Suprapubic skin (tissue), 4 donors: Measurements from ENCODE around the gene RBP3. TPM values are rescaled to one million over a fixed set of nuclear protein-coding genes. Genes with fewer than 3 reads are reported as not detected.

Experiments used
- DNase-seq, 2 donors: peaks; one replicate each; pipeline ENCODE4 v3.0.0-alpha.2; 2019; ENCODE audit warnings: low spot score in 2 of 2
- H3K27ac ChIP-seq: fragments of 200-600 bp; sonication (generic); one replicate; pipeline ENCODE4 v1.5.1; 2019
- H3K27me3 ChIP-seq: fragments of 200-600 bp; sonication (generic); one replicate; pipeline ENCODE4 v1.5.1; 2019
- H3K36me3 ChIP-seq: fragments of 200-600 bp; sonication (generic); one replicate; pipeline ENCODE4 v1.5.1; 2019
- H3K4me1 ChIP-seq: fragments of 200-600 bp; sonication (generic); one replicate; pipeline ENCODE4 v1.5.1; 2019
- H3K4me3 ChIP-seq: fragments of 200-600 bp; sonication (generic); one replicate; pipeline ENCODE4 v1.5.1; 2019; ENCODE audit warnings: mild to moderate bottlenecking
- H3K9me3 ChIP-seq: fragments of 200-600 bp; sonication (generic); one replicate; pipeline ENCODE4 v1.5.1; 2019
- EP300 ChIP-seq: sonication (generic); formaldehyde crosslinking; IDR thresholded peaks from one replicate; pipeline ENCODE4 v1.6.1; 2017; ENCODE audit warnings: antibody characterized with exemption
- POLR2A ChIP-seq, 2 donors: fragments of 450-650 bp; IDR thresholded peaks; one replicate each; pipeline ENCODE4 v1.6.1; 2017; ENCODE audit warnings: antibody characterized with exemption in 2 of 2, mild to moderate bottlenecking in 2 of 2, moderate library complexity in 2 of 2
- POLR2AphosphoS5 ChIP-seq, 3 donors: sonication (generic); formaldehyde crosslinking; IDR thresholded peaks; one replicate each; pipeline ENCODE4 v1.6.1; 2017; ENCODE audit warnings: antibody characterized with exemption in 3 of 3
- WGBS: methylation state at CpG from one replicate; pipeline ENCODE4 v1.1.5; 2018; 5-methylcytosine and 5-hydroxymethylcytosine counted together
- total RNA-seq, 4 donors: library from RNA; depleted of rRNA; stranded (reverse); fragments of >200 nt; gene quantifications; one replicate each; pipeline ENCODE4 v1.1.0, GENCODE V29; 2016
- TF ChIP-seq, protein P1 (sequence below), 2 donors: fragments of 200-600 bp in 1 of 2; fragments of 450-650 bp in 1 of 2; sonication (generic) in 1 of 2; IDR thresholded peaks; one replicate each; pipeline ENCODE4 v1.5.1; 2016 to 2019; ENCODE audit warnings: antibody characterized with exemption in 2 of 2, mild to moderate bottlenecking in 1 of 2, moderate library complexity in 1 of 2

Gene RBP3
- total RNA-seq, 4 donors from 2014 or later, result not detected

GRCh38 chr10:47307381-47307780 is 40.8 kb upstream of the RBP3 start:
- TF ChIP-seq EP300, result no peak
- Histone ChIP-seq H3K4me1 (peaks cover 9% of the 10 kb centered on the region), H3K9me3 (no peaks in the 10 kb centered on the region), H3K27me3 (peaks cover 12% of the 10 kb centered on the region), H3K27ac (no peak overlapping the region), H3K4me3 (no peak overlapping the region), H3K36me3 (no peaks in the 10 kb centered on the region)
- no peak for DNase-seq
- WGBS, result 96% methylated on average over 3 of the region's 3 CpGs

- Histone ChIP-seq H3K27me3 (peaks cover 8% of the 10 kb centered on the region), H3K36me3 (no peaks in the 10 kb centered on the region), H3K4me1 (peaks cover 10% of the 10 kb centered on the region), H3K27ac (no peak overlapping the region), H3K4me3 (no peak overlapping the region), H3K9me3 (no peaks in the 10 kb centered on the region)
- no peak for DNase-seq
- TF ChIP-seq POLR2A (IDR thresholded peaks at IDR 0.05) (no peak), EP300 (no peak), POLR2AphosphoS5 (IDR thresholded peaks at IDR 0.05) (no peak)
- TF ChIP-seq, protein P1, sequence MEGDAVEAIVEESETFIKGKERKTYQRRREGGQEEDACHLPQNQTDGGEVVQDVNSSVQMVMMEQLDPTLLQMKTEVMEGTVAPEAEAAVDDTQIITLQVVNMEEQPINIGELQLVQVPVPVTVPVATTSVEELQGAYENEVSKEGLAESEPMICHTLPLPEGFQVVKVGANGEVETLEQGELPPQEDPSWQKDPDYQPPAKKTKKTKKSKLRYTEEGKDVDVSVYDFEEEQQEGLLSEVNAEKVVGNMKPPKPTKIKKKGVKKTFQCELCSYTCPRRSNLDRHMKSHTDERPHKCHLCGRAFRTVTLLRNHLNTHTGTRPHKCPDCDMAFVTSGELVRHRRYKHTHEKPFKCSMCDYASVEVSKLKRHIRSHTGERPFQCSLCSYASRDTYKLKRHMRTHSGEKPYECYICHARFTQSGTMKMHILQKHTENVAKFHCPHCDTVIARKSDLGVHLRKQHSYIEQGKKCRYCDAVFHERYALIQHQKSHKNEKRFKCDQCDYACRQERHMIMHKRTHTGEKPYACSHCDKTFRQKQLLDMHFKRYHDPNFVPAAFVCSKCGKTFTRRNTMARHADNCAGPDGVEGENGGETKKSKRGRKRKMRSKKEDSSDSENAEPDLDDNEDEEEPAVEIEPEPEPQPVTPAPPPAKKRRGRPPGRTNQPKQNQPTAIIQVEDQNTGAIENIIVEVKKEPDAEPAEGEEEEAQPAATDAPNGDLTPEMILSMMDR (IDR thresholded peaks at IDR 0.05), result no peak
- WGBS, result 79% methylated on average over 9 of the region's 9 CpGs
Measured at GRCh38 chr10:47308775-47309174, 39.4 kb upstream of the RBP3 start.

GRCh38 chr10:47309408-47310089 is 38.6 kb upstream of the RBP3 start:
- H3K27ac ChIP-seq, result no peak overlapping the region
- H3K4me1 ChIP-seq, result peaks cover 10% of the 10 kb centered on the region
- H3K36me3 ChIP-seq, result no peaks in the 10 kb centered on the region
- TF ChIP-seq EP300 (no peak), POLR2AphosphoS5 (IDR thresholded peaks at IDR 0.05) (no peak), POLR2A (IDR thresholded peaks at IDR 0.05) (no peak)
- TF ChIP-seq, protein P1 (IDR thresholded peaks at IDR 0.05), result peak in 1 of 2 donors; percentile 29
- DNase-seq, result no peak
- peaks cover 5% of the 10 kb centered on the region for H3K27me3 ChIP-seq
- no peak overlapping the region for H3K4me3 ChIP-seq
- no peaks in the 10 kb centered on the region for H3K9me3 ChIP-seq
- 87% methylated on average over 24 of the region's 34 CpGs for WGBS

GRCh38 chr10:47310090-47310505 is 38.1 kb upstream of the RBP3 start:
- TF ChIP-seq POLR2A (IDR thresholded peaks at IDR 0.05), result no peak
- TF ChIP-seq EP300, result no peak
- no peak for TF ChIP-seq POLR2AphosphoS5 (IDR thresholded peaks at IDR 0.05)
- TF ChIP-seq, protein P1 (IDR thresholded peaks at IDR 0.05), result no peak
- H3K27ac ChIP-seq, result no peak overlapping the region
- no peaks in the 10 kb centered on the region for H3K36me3 ChIP-seq
- DNase-seq, result no peak
- no peak overlapping the region for H3K4me3 ChIP-seq
- WGBS, result 98% methylated on average over 6 of the region's 37 CpGs
- H3K9me3 ChIP-seq, result no peaks in the 10 kb centered on the region
- H3K27me3 ChIP-seq, result peaks cover 5% of the 10 kb centered on the region
- peaks cover 10% of the 10 kb centered on the region for H3K4me1 ChIP-seq

- H3K4me3 ChIP-seq, result no peak overlapping the region
- TF ChIP-seq EP300 (no peak), POLR2A (IDR thresholded peaks at IDR 0.05) (no peak), POLR2AphosphoS5 (IDR thresholded peaks at IDR 0.05) (no peak)
- TF ChIP-seq, protein P1 (IDR thresholded peaks at IDR 0.05), result no peak
- H3K27me3 ChIP-seq, result peaks cover 5% of the 10 kb centered on the region
- no peak overlapping the region for H3K27ac ChIP-seq
- no peaks in the 10 kb centered on the region for H3K36me3 ChIP-seq
- peaks cover 10% of the 10 kb centered on the region for H3K4me1 ChIP-seq
- no peak for DNase-seq
- 44% methylated on average over 9 of the region's 10 CpGs for WGBS
- no peaks in the 10 kb centered on the region for H3K9me3 ChIP-seq
Measured at GRCh38 chr10:47311193-47311931, 36.8 kb upstream of the RBP3 start.
